GM21529 (cell line): Measurements from ENCODE around the gene SLC39A12.
"Not testable (repeated sequence)": the region's sequence is repeated elsewhere in the genome, so short reads cannot be mapped to it uniquely, and the experiment has no call there.

Experiments used
- ATAC-seq: cut with Tn5 transposase; IDR thresholded peaks from one replicate; pipeline ENCODE4 v1.9.1; 2021; ENCODE audit not compliant: unreplicated experiment

The SLC39A12 gene

GRCh38 chr10:17951868-17952371, at the start of gene SLC39A12:
SLC39A12 (plus strand) TSS chr10:17951918; CDS start chr10:17953277, 1,359 bp downstream.
- no peak for ATAC-seq

GRCh38 chr10:17904564-17904963, 47.2 kb upstream of the SLC39A12 start:
- ATAC-seq, result no peak

GRCh38 chr10:17905491-17905890, 46.2 kb upstream of the SLC39A12 start:
- no peak for ATAC-seq

DNA sequence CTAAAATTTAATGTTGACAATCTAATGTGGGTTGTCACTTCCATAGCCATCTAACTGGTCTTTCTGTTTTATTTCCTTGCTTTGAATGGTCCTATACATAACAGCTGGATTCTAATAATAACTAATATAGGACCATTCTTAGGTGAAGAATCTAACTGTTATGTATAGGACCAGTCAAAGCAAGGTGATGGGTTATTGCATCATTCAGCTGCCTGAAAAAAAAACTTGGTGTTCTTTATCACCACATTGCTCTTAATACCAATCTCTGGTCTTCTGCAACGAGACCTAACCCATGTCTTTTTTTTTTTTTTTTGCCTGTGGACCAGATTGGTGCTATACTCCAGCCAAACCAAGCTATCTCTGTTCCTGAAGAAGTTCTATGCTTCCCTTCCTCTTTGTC, 45.7 kb upstream of the SLC39A12 start:
- ATAC-seq, result no peak

DNA sequence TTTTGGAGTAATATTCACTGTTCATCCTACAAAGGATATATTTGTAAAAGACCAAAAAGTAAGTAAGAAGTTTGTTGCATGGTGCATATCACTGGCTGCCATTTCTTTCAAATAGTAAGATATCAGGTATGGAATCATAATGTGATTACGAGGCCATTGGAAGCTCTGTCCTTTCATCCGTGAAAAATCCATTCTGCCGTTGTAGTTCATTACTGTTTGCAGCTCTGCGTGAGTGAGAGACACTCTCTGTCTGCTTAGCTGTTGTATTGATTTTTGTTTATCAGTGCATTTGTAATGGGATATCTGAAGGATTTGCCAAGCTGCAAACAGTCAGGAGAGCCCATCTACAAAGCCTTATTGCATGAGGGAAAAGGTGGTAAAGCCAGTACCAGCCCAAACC, 44.1 kb upstream of the SLC39A12 start:
- no peak for ATAC-seq

DNA sequence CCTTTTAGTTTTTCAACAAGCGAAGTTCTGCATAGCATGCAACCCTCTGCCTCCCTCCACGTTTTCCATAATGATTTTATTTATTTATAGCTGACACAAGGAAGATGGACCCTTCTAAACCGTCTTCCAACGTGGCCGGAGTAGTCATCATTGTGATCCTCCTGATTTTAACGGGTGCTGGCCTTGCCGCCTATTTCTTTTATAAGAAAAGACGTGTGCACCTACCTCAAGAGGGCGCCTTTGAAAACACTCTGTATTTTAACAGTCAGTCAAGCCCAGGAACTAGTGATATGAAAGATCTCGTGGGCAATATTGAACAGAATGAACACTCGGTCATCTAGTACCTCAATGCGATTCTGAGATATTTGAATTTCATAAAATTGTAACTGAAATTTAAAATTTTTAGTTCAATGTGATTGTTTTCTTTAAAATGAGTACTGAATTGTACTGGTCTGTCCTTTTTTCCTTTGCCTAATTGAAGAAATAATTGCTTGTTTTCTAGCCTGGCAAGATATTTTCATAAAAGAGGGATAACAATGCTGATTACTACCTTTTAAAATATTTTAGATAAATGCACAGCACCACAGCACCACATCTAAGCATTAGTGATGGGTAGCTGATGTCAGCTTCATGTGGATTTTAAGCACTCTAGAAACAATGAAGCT, 41.5 kb upstream of the SLC39A12 start:
- ATAC-seq, result peak; percentile 68

DNA sequence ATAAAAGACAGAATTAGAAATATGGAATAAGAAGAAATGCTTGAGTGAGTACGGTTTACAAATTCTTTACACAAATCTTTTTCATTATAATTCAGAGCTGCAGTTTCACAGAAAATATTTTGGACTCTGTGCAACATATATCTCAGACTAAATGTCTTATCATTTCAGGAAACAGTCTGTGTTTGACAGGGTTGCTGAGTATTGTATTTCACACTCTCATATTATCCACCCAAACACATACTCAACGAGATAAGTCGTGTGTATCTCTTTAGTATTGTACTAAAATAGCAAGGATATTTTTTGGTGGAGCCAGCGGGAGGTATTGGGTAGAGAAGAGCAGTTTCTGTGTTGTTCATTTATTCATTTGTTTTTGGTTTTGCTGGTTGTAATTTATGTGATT, 39.0 kb upstream of the SLC39A12 start:
- no peak for ATAC-seq

DNA sequence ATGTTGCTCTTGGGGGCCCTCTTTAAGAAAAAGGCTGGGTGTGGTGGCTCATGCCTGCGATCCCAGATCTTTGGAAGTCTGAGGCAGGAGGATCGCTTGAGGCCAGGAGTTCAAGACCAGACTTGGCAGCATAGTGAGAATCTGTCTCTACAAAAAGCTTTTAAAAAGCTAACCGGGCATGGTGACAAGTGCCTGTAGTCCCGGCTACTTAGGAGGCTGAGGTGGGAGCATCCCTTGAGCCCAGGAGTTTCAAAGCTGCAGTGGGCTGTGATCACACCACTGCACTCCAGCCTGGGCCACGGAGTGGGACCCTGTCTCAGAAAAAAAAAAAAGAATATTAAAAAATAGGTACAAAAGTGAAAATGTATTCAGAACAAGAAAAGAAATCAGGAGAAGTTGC, 38.1 kb upstream of the SLC39A12 start:
- ATAC-seq, result no peak

DNA sequence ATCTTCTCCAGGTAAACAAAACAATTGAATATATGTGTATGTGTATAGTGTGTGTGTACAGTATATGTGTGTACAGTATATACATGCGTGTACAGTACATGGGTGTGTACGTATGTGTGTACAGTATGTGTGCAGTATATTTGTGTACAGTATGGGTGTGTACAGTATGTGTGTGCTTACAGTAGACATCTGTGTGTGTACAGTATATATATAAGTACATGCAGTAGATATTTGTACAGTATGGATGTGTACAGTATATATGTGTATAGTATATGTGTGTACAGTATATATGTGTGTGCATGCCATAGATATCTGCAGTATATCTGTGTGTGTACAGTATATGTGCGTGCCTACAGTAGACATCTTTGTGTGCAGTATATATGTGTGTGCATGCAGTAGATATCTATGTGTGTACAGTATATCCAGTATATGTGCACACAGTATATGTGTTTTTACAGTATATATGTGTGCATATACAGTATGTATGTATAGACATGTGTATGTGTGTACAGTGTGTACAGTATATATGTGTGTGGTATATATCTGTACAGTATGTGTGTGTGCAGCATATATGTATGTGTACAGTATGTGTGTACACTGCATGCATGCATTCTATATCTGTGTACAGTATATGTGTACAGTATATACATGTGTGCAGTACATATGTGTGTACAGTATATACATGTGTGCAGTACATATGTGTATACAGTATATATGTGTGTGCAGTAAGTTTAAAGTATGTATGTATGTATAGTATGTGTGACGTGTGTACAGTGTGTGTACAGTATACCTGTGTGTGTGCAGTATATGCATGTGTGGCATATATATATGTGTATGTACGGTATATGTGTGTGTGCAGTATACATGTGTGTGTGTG, 37.3 kb upstream of the SLC39A12 start:
- ATAC-seq, result no peak

DNA sequence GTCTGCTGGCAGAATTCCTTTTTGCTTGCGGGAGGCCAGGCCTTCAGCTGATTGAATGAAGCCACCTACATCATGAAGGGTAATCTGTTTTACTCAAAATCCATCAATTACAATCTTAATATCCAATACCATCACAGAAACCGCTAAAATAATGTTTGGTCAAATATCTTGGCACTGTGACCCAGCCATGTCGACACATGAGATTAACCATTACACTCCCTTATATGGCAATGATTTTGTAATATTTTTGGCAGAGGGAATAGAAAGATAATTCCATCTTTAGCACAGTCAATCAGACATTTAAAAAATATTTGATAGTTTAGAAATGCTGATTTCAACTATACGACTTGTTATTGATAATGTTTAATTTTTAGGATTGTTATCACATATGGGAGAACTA, 36.5 kb upstream of the SLC39A12 start:
- ATAC-seq, result no peak

- no peak for ATAC-seq
These were observed 33.4 kb upstream of the SLC39A12 start for GRCh38 chr10:17918187-17918903.

DNA sequence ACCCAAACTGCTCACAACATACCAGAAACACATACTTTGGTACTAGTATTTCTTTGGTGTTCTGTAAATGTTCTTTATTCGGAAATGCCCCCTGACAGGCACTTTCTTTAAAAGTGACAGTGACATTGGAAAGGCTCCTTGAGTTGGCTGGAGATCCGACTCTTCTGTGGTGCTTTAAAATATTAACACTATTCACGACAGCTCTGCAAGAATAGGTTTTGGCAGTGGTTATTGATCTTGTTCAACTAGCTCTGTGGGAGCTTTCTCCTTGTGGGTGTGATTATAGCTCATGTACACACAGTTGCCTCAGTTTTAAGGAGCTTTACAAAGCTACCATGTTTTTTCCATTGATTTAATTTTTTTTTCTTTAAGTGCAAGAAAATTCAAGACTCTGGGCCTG, 30.3 kb upstream of the SLC39A12 start:
- ATAC-seq, result no peak

DNA sequence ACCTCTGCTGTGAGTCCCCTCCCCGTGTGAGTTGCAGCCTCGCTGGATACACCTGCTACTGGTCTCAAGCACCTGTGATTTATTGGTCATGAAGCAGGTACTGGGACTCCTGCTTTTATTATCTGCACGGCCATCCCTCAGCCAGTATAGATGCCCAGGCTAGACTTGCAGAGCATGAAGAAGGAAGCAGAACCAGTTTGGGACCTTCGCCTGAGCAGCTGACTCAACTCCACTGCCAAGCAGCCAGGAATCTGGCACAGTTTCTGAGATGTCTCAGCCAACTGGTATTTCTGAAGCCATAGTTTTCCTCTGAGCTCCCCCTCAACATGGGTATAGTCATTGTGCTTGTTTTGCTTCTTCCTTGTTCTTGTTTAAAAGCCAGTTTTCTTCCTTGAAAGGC, 28.0 kb upstream of the SLC39A12 start:
- no peak for ATAC-seq

- ATAC-seq, result no peak
These were observed 8.5 kb upstream of the SLC39A12 start for GRCh38 chr10:17943033-17943745.

DNA sequence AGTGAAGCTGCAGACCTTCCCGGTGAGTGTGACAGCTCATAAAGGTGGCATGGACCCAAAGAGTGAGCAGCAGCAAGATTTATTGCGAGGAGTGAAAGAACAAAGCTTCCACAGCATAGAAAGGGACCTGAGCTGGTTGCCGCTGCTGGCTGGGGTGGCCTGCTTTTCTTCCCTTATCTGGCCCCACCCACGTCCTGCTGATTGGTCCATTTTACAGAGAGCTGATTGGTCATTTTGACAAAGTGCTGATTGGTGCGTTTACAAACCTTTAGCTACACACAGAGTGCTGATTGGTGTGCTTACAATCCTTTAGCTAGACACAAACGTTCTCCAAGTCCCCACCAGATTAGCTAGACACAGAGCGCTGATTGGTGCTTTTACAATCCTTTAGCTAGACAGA, 1.4 kb upstream of the SLC39A12 start:
- ATAC-seq, result not testable (repeated sequence)

- ATAC-seq, result no peak
These were observed 992 bp upstream of the SLC39A12 start for GRCh38 chr10:17950726-17951125.

DNA sequence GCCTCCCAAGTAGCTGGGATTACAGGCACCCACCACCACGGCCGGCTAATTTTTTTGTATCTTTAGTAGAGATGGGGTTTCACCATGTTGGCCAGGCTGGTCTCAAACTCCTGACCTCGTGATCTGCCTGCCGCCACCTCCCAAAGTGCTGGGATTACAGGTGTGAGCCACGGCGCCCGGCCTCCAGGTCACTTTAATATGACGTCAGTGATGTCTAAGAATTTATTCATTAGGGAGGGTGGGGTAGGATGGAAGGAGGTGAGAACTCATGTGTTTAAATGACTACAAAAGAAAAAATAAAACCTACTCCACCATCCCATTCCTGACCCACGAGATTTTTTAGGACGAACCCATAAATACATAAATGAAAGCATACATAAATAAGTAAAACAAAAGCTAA, 2.7 kb downstream of the SLC39A12 start:
- ATAC-seq, result not testable (repeated sequence)

DNA sequence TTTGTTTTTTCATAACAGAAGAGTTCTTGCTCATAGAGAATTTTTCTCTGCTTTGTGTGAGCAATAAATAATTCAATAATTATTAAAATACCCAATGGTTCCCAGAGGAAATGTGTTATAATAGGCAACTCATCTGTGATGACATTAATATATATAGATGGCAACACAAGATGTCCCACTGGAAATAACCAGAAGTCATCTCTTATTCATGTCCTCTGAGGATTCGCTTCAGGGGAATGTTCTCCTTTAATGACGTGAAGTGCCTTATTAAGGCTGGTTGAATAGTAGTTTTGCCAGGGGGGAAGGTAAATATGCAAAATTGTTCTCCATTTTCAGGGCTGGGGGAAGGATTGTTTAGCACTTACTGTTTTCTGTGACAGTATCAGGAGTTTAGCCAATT, 3.1 kb downstream of the SLC39A12 start:
- ATAC-seq, result no peak

DNA sequence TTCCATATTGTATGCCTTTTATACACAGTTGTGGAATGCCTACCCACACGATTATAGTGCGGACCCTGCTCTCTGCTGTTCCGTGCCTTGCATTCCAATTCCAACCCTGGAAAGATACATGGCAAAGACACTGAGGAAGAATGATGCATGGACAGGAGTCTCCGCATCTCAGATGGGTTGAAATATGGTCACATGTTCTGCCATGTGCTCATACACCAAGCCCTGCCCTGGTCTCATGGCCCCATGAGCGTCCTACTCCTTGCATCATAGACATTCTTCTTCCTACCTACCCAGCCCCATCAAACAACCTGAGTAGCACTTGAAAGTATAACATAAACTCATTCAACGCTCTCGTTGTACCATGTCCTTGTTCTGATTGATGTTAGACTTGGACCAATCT, 6.3 kb downstream of the SLC39A12 start:
- no peak for ATAC-seq

GRCh38 chr10:17959870-17960269, 8.2 kb downstream of the SLC39A12 start:
- no peak for ATAC-seq
